GM18951 (cell line): ENCODE measurements around the gene CROT.

ENCODE experiments used
- POLR2A ChIP-seq: IDR thresholded peaks from 4 replicates; pipeline ENCODE4 v1.6.1; 2011; ENCODE audit warnings: mild to moderate bottlenecking; ENCODE audit not compliant: insufficient read length, insufficient read depth; ENCODE audit errors: extremely low read depth
- in situ Hi-C: fragments of 300-500 bp; cut with MboI; formaldehyde crosslinking; loops from one replicate; pipeline ENCODE4 v1.12.0; 2022; ENCODE audit warnings: low sequenced_read_pairs, mixed read lengths, inconsistent platforms; ENCODE audit not compliant: unreplicated experiment

The CROT gene

DNA sequence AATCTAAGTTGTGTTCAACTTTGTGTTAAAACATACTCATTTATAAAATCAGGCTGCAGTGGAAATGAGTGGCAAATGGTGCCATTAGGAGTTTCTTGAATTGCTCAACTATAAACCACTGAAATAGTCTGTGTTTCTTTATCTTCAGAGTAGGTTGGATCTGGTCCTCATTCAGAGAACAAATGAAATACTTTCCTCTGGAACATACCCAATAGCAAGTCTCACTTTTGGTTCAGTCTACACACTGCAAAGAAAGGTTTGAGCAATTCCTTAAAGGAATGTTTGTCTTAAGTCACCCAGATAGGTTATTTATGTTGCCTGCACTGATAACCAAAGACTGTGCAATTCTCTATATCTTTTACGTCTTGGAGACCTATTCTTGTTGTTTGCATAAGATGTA is 67.6 kb downstream of the CROT start:
- TF ChIP-seq POLR2A = no peak
- in situ Hi-C loops = loop anchor here (5.0 to 25.0 kb wide), 2 partner anchors 101 to 476 kb away; no protein-coding TSS in a partner anchor

DNA sequence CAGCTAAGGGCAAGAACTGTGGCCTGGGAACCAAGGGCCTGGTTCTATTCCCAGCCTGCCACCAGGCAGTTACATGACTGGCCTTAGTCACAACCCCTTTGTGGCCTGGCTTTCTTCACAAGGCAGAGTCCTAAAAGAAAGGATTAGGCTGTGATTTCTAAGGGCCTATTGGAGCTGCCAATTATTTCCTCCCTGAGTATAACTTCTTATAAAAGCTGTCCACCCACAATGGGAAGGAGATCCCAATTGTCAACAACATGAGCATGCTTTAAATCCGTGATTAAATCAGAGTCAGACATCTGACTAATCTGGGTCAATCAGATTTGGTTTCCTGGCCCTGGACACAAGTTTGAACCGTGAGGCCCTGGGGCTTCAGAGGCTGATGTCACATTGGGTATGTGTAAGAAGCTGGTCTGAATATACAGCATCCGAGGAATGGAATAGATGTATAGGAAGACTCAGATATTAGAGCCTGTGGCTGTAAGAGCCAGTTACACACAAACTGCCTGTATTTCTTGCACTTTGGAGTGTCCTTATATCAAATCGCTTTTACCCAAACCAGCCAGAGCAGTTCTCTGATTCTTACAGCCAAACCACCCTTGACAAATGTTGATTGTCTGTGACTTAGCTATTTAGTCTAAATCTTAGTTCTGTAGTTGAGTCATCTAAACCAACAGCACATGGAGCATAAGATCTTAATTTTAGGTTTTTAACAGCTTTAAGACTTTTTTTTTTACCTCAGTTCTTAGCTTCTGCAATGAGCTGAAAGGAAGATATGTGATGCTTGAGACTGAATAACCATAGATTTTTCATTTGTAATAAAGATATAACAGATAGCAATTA is 68.7 kb downstream of the CROT start:
- TF ChIP-seq POLR2A = no peak
- in situ Hi-C loops = loop anchor here (5.0 to 25.0 kb wide), 2 partner anchors 102 to 477 kb away; no protein-coding TSS in a partner anchor

DNA sequence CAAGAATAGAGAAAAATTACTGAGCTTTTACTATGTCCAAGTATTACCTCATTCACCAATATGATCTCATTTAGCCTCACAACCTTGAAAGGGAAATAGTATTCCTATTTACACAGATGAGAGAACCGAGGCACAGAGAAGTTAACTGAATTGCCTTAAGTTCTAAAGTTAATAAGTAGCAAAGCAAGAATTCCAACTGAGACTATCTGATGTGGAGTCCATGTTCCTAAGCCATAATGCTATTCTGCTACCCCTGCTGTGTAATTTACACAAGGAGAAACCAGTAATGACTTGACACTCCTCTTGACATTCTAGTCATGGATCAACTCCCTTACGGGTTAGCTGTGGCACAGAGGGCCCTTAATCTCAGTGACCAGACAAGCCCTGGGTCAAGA is 69.3 kb downstream of the CROT start:
- in situ Hi-C loops = loop anchor here (5.0 to 25.0 kb wide), 2 partner anchors 102 to 477 kb away; no protein-coding TSS in a partner anchor
- TF ChIP-seq POLR2A = no peak

DNA sequence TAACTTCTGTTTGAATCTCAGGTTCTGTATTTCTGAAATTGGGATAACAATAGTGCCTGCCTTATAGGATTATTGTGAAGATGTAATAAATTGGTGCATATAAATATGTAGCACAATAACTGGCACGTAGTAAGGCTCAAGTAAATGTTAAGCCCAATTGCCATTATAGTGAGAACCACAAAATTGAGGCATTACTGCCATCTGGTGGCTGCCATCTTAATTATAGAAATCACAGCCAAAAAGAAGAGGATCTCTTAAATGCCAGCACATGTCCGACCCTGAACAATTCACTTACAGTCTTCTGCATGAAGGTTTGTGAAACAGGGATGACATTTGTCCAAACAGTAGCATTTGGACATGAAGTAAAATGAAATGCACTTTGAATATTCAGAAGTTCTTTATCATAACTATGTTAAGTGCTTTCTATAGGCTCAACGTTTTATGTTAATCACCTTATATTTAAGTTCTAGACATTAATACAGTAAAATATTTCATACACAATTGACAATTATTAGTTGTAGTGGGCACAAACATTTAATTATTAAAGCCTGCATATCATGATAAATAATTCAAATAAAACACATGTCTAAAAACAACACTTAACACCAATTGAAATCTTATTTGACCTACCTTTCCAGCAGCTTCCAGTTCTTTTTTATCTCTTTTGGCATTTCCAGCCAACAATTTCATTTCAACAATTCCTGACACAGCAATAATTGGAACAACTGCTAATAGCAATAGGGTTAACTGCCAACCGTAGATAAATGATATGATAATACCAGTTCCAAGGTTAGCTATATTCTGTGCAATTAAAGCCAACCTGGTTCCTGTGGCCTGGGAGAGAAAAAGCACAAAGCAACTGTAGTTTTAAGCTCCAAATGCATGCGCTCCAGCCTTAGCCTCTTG is 71.5 kb downstream of the CROT start:
- no peak for TF ChIP-seq POLR2A
- in situ Hi-C loops = loop anchor here (25.0 kb wide), 1 partner anchor 480 kb away; no protein-coding TSS in a partner anchor

GRCh38 chr7:87420173-87420572 is 74.7 kb downstream of the CROT start:
- in situ Hi-C loops = loop anchor here (25.0 kb wide), 1 partner anchor 483 kb away; no protein-coding TSS in a partner anchor
- no peak for TF ChIP-seq POLR2A

GRCh38 chr7:87424075-87424474 is 78.6 kb downstream of the CROT start:
- in situ Hi-C loops = loop anchor here (25.0 kb wide), 1 partner anchor 487 kb away; no protein-coding TSS in a partner anchor
- no peak for TF ChIP-seq POLR2A

DNA sequence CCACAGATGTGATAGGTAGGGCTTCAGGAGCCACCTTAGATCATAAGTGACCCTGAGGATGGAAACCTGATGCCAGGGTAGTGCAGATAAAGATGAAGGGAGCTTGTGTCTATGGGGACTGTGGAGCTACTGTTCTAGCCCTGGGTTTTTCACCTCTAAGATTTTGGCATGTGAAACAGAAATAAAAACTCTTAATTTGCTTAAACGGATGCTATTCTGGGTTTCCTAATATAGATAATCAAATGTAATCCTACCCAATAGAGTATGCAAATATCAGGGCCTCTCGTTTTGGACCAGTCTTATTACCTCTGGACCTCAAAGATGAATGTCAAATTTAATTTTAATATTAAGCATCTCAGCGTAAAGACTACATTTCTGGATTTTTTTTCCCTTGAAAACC is 80.7 kb downstream of the CROT start:
- no peak for TF ChIP-seq POLR2A
- in situ Hi-C loops = no loop called here

GRCh38 chr7:87427288-87427687 is 81.8 kb downstream of the CROT start:
- no peak for TF ChIP-seq POLR2A
- in situ Hi-C loops = no loop called here

- no peak for TF ChIP-seq POLR2A
- in situ Hi-C loops = no loop called here
Observed at GRCh38 chr7:87432536-87432935, 87.1 kb downstream of the CROT start.

DNA sequence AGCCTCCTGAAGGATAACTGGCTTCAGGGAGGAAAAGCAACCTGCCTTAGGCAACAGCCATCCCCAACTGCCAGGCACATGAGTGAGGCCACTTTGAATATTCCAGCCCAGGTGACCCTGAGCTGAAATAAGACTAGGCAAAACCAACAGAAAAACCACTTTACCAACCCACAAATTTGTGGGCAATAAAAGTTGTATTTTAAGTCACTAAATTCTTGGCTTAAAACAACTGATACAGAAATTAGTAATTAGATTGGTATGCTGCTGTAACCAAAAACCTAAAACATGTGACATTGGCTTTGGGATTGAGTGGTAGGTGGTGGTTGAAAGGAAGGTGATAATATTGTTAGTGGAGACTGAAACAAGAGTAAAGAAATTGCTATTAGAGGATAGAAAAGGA is 90.1 kb downstream of the CROT start:
- in situ Hi-C loops = no loop called here
- TF ChIP-seq POLR2A = no peak

- in situ Hi-C loops = no loop called here
- TF ChIP-seq POLR2A = no peak
Observed at GRCh38 chr7:87445897-87446296, 100.4 kb downstream of the CROT start.

DNA sequence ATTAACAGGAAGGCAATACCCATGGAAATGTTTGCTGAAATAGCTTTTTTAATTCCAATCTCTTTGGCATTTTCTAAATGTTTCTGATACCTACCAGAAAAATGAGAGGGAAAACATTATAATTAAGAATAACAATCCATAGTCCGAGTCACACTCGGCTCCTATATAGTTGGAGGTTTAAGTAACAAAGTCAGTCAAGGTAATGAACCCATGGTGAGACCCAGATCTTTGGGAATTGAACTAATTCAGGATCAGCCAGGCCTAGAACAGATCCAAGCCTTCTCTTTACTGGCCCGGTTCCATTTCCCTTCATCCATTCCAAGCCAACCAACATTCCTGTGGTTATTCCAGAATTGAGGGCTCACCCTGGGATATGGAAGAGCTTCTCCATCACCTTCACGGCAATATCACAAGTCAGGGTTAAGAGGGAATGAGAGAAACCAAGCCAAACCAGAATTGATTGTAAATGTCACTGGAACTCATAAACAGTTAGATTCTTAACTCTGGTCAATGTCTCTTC is 101.7 kb downstream of the CROT start:
- no peak for TF ChIP-seq POLR2A
- in situ Hi-C loops = no loop called here

DNA sequence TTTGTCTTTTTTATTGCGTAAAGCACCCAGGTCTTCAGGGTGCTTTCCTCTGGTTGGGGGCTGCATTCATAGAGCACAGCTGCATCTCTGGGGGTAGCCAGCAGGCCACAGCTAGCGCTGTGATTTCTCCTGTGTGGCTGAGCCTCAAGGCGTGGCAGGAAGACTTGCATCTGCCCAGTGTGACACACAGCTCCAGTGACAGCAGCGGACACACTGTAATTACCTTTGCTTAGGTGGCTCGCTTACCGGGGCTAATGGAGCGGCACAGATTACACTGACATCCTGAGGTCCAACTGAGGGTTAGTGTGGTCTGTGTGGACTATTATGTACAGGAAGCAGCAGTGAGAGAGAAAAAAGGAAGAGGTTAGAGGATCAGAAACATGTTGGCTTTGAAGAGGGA is 102.9 kb downstream of the CROT start:
- in situ Hi-C loops = no loop called here
- no peak for TF ChIP-seq POLR2A
